GM23338 (cell line): Measurements from ENCODE around the gene EYA2. TPM values are rescaled to one million over a fixed set of nuclear protein-coding genes. Genes with fewer than 3 reads are reported as not detected.

Experiments
- ATAC-seq: fragments of 200-7000 bp; cut with Tn5 transposase; 3 replicates; pipeline ENCODE4 v1.9.1; 2020
- DNase-seq: peaks from one replicate; pipeline ENCODE4 v3.0.0-alpha.2; 2015; ENCODE audit warnings: low spot score
- H2AFZ ChIP-seq: fragments of 200-600 bp; sonication (generic); 2 replicates; pipeline ENCODE4 v1.8.0; 2016; ENCODE audit warnings: antibody characterized with exemption, mild to moderate bottlenecking, moderate library complexity
- H3F3A ChIP-seq: fragments of 200-600 bp; sonication (generic); replicated peaks from 2 replicates; pipeline ENCODE4 v1.8.0; 2017; ENCODE audit warnings: antibody characterized with exemption, mixed run types, low read depth
- H3K27ac ChIP-seq: fragments of 200-600 bp; sonication (generic); 2 replicates; pipeline ENCODE4 v1.6.1; 2016; ENCODE audit warnings: low read depth
- H3K27me3 ChIP-seq: fragments of 200-600 bp; sonication (generic); 2 replicates; pipeline ENCODE4 v1.8.0; 2016; ENCODE audit warnings: mild to moderate bottlenecking, mixed run types, moderate library complexity; ENCODE audit not compliant: insufficient read depth
- H3K36me3 ChIP-seq: fragments of 200-600 bp; sonication (generic); 2 replicates; pipeline ENCODE4 v1.8.0; 2016; ENCODE audit warnings: mild to moderate bottlenecking; ENCODE audit not compliant: insufficient read depth
- H3K4me1 ChIP-seq: fragments of 200-600 bp; sonication (generic); 2 replicates; pipeline ENCODE4 v1.8.0; 2016; ENCODE audit warnings: mild to moderate bottlenecking, moderate library complexity; ENCODE audit not compliant: insufficient read depth
- H3K4me2 ChIP-seq: fragments of 200-600 bp; sonication (generic); 2 replicates; pipeline ENCODE4 v1.7.1; 2017; ENCODE audit warnings: mixed run types
- H3K4me3 ChIP-seq: fragments of 200-600 bp; sonication (generic); 2 replicates; pipeline ENCODE4 v1.6.1; 2016; ENCODE audit warnings: mixed run types
- H3K79me2 ChIP-seq: fragments of 200-600 bp; sonication (generic); replicated peaks from 2 replicates; pipeline ENCODE4 v1.8.0; 2017; ENCODE audit warnings: mild to moderate bottlenecking; ENCODE audit not compliant: insufficient read depth
- H3K9me2 ChIP-seq: fragments of 200-600 bp; sonication (generic); 2 replicates; pipeline ENCODE4 v1.8.0; 2017; ENCODE audit not compliant: insufficient read depth
- H4K20me1 ChIP-seq: fragments of 200-600 bp; sonication (generic); replicated peaks from 2 replicates; pipeline ENCODE4 v1.8.0; 2017; ENCODE audit warnings: mild to moderate bottlenecking; ENCODE audit not compliant: insufficient read depth
- H3K27ac Mint-ChIP-seq: 2 replicates; pipeline ENCODE4 v1.8.0; 2020; ENCODE audit warnings: inconsistent platforms, mild to moderate bottlenecking, moderate library complexity, mixed read lengths
- H3K27me3 Mint-ChIP-seq: 3 replicates; pipeline ENCODE4 v1.8.0; 2022; ENCODE audit warnings: low read depth, mild to moderate bottlenecking, moderate library complexity, mixed read lengths, inconsistent platforms; ENCODE audit not compliant: insufficient read depth, poor library complexity
- H3K36me3 Mint-ChIP-seq: 3 replicates; pipeline ENCODE4 v1.8.0; 2021; ENCODE audit warnings: low read depth, mild to moderate bottlenecking, inconsistent platforms, moderate library complexity, mixed read lengths
- H3K4me1 Mint-ChIP-seq: 3 replicates; pipeline ENCODE4 v1.8.0; 2020; ENCODE audit warnings: mild to moderate bottlenecking, inconsistent platforms, mixed read lengths
- H3K4me3 Mint-ChIP-seq: 3 replicates; pipeline ENCODE4 v1.8.0; 2021; ENCODE audit warnings: moderate library complexity, mild to moderate bottlenecking, inconsistent platforms, mixed read lengths
- H3K9me3 Mint-ChIP-seq: 3 replicates; pipeline ENCODE4 v1.8.0; 2020; ENCODE audit warnings: moderate library complexity, mild to moderate bottlenecking, inconsistent platforms, mixed read lengths
- CREB1 ChIP-seq: fragments of 250-450 bp; sonication (Bioruptor Pico); IDR thresholded peaks from 2 replicates; pipeline ENCODE4 v1.5.0; 2020; ENCODE audit warnings: low read depth, mild to moderate bottlenecking, moderate library complexity
- ETS1 ChIP-seq: IDR thresholded peaks from 2 replicates; pipeline ENCODE4 v1.6.1; 2016; ENCODE audit warnings: antibody characterized with exemption
- EZH2 ChIP-seq: fragments of 200-600 bp; sonication (generic); IDR thresholded peaks from one replicate; pipeline ENCODE4 v1.8.0; 2017; ENCODE audit warnings: antibody characterized with exemption, mild to moderate bottlenecking, low read depth; ENCODE audit not compliant: unreplicated experiment
- EZH2phosphoT487 ChIP-seq: fragments of 200-600 bp; sonication (generic); IDR thresholded peaks from one replicate; pipeline ENCODE4 v1.8.1; 2018; ENCODE audit warnings: antibody characterized with exemption; ENCODE audit not compliant: unreplicated experiment
- JUNB ChIP-seq: IDR thresholded peaks from one replicate; pipeline ENCODE4 v1.6.1; 2016; ENCODE audit warnings: antibody characterized with exemption; ENCODE audit not compliant: unreplicated experiment
- NANOG ChIP-seq: IDR thresholded peaks from 2 replicates; pipeline ENCODE4 v1.6.1; 2016; ENCODE audit warnings: antibody characterized with exemption, borderline replicate concordance
- POLR2AphosphoS5 ChIP-seq: IDR thresholded peaks from 2 replicates; pipeline ENCODE4 v1.6.1; 2016; ENCODE audit warnings: antibody characterized with exemption, low read depth
- REST ChIP-seq: IDR thresholded peaks from one replicate; pipeline ENCODE4 v1.6.1; 2018; ENCODE audit warnings: antibody characterized with exemption; ENCODE audit not compliant: unreplicated experiment
- STAT1 ChIP-seq: IDR thresholded peaks from one replicate; pipeline ENCODE4 v1.6.1; 2016; ENCODE audit warnings: antibody characterized with exemption; ENCODE audit not compliant: unreplicated experiment
- ZNF114 ChIP-seq: fragments of 250-450 bp; sonication (Bioruptor Pico); IDR thresholded peaks from 2 replicates; pipeline ENCODE4 v1.5.0; 2020; ENCODE audit warnings: mild to moderate bottlenecking, moderate library complexity
- ZNF331 ChIP-seq: fragments of 250-450 bp; sonication (Bioruptor Pico); IDR thresholded peaks from 2 replicates; pipeline ENCODE4 v1.5.0; 2020; ENCODE audit warnings: low read depth, mild to moderate bottlenecking, moderate library complexity
- ZNF462 ChIP-seq: fragments of 250-450 bp; sonication (Bioruptor Pico); IDR thresholded peaks from 2 replicates; pipeline ENCODE4 v1.5.0; 2020; ENCODE audit warnings: mild to moderate bottlenecking, moderate library complexity
- polyA plus RNA-seq: library from polyadenylated mRNA; unstranded; fragments of >200 nt; fragmentation: Nextera tagmentation; extraction: Ambion mirVana; gene quantifications from 2 replicates; pipeline ENCODE4 v1.2.1, GENCODE V29; 2016
- total RNA-seq: library from RNA; depleted of rRNA; stranded (reverse); fragments of >200 nt; shearing (Covaris generic); gene quantifications from 2 replicates; pipeline ENCODE4 v1.2.3, GENCODE V29; 2014

The EYA2 gene
- total and polyA plus RNA-seq, 2 experiments from 2014 or later, result 0.50 to 0.56 TPM

GRCh38 chr20:46990596-46991104 is 96.0 kb downstream of the EYA2 start:
- H3K4me1 ChIP-seq, result peaks cover 7% of the 10 kb centered on the region
- Mint-ChIP-seq H3K9me3 (no peaks in the 10 kb centered on the region; the same call in 2 of the 3 replicates), H3K27ac (no peak overlapping the region), H3K4me1 (peaks cover 34% of the 10 kb centered on the region), H3K36me3 (no peaks in the 10 kb centered on the region), H3K27me3 (peaks cover 9% of the 10 kb centered on the region), H3K4me3 (no peak overlapping the region)
- DNase-seq (no peak), ATAC-seq (no peak)
- H3K27ac ChIP-seq, result no peak overlapping the region
- no peak overlapping the region for H3K4me3 ChIP-seq
- H3K9me2 ChIP-seq, result no peaks in the 10 kb centered on the region
- 0 out of 2 replicates have a peak, but pooled peaks cover 3% of the 10 kb centered on the region for H3F3A ChIP-seq
- no peaks in the 10 kb centered on the region for H3K36me3 ChIP-seq
- H4K20me1 ChIP-seq, result no peaks in the 10 kb centered on the region
- no peak overlapping the region for H3K4me2 ChIP-seq
- no peak overlapping the region for H2AFZ ChIP-seq
- no peaks in the 10 kb centered on the region for H3K79me2 ChIP-seq
- TF ChIP-seq CREB1 (CRISPR knock-in tag) (no peak), NANOG (no peak)
- H3K27me3 ChIP-seq, result no peaks in the 10 kb centered on the region

GRCh38 chr20:46991168-46991567 is 96.5 kb downstream of the EYA2 start:
- Mint-ChIP-seq H3K27ac (no peak overlapping the region), H3K4me1 (peaks cover 38% of the 10 kb centered on the region)

More at GRCh38 chr20:46991168-46991567, 96.5 kb downstream of the EYA2 start:
- Mint-ChIP-seq H3K9me3 (no peaks in the 10 kb centered on the region; the same call in 2 of the 3 replicates), H3K36me3 (no peaks in the 10 kb centered on the region), H3K27me3 (peaks cover 9% of the 10 kb centered on the region), H3K4me3 (no peak overlapping the region)
- H4K20me1 ChIP-seq, result no peaks in the 10 kb centered on the region
- no peak overlapping the region for H2AFZ ChIP-seq
- H3K4me3 ChIP-seq, result no peak overlapping the region
- H3K27ac ChIP-seq, result no peak overlapping the region
- H3F3A ChIP-seq, result 0 out of 2 replicates have a peak, but pooled peaks cover 3% of the 10 kb centered on the region
- no peaks in the 10 kb centered on the region for H3K9me2 ChIP-seq
- no peak overlapping the region for H3K4me2 ChIP-seq
- ATAC-seq, result no peak
- H3K36me3 ChIP-seq, result no peaks in the 10 kb centered on the region
- H3K27me3 ChIP-seq, result no peaks in the 10 kb centered on the region
- peaks cover 7% of the 10 kb centered on the region for H3K4me1 ChIP-seq
- TF ChIP-seq REST, result no peak
- no peak for TF ChIP-seq ETS1
- TF ChIP-seq EZH2phosphoT487, result no peak
- no peak for TF ChIP-seq EZH2
- no peak for TF ChIP-seq ZNF462
- TF ChIP-seq NANOG, result no peak
- TF ChIP-seq ZNF331, result no peak
- no peak for TF ChIP-seq POLR2AphosphoS5
- TF ChIP-seq CREB1 (CRISPR knock-in tag), result no peak
- no peak for TF ChIP-seq JUNB
- no peak for TF ChIP-seq ZNF114 (CRISPR knock-in tag)
- TF ChIP-seq STAT1, result no peak
- no peaks in the 10 kb centered on the region for H3K79me2 ChIP-seq
- no peak for DNase-seq
